GM12872 (cell line): ENCODE results near the gene SLC25A51.

Experiments
- CTCF ChIP-seq: IDR thresholded peaks from 3 replicates; pipeline ENCODE4 v1.5.1; 2011; ENCODE audit warnings: low read depth, mild to moderate bottlenecking, low read length, moderate library complexity; ENCODE audit not compliant: insufficient read depth

The SLC25A51 gene

GRCh38 chr9:37917801-37918664 lies 14.1 kb upstream of the SLC25A51 start:
- TF ChIP-seq CTCF: no peak

- TF ChIP-seq CTCF: no peak
These were observed 13.4 kb upstream of the SLC25A51 start for GRCh38 chr9:37917313-37917731.

- no peak for TF ChIP-seq CTCF
These were observed 12.8 kb upstream of the SLC25A51 start for GRCh38 chr9:37916471-37917312.

- TF ChIP-seq CTCF: no peak
These were observed 12.1 kb upstream of the SLC25A51 start for GRCh38 chr9:37915911-37916470.

GRCh38 chr9:37914701-37915358 lies 10.9 kb upstream of the SLC25A51 start:
- no peak for TF ChIP-seq CTCF

GRCh38 chr9:37914154-37914551 lies 10.2 kb upstream of the SLC25A51 start:
- TF ChIP-seq CTCF: no peak
